ENCODE results near the gene WDR82.

Gene WDR82

DNA sequence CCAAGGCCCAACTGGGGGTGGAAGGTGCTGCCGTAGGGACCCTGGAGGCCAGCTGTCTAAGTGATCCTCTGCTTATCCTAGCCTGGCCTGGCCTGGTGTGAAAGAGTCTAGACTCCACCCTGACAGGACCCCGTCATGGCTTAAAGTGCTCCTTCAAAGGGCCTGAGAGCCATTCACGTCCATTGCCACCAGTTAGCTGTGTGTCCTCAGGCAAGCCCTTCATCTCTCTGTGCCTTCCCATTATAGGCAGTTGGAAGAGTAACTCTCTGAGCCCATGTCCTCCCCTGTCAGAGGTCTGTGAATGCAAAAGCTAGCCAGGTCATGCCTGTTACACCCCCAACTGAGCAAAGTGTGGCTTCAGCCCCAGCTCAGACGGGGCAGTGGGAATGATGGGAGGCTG, 28.5 kb upstream of the WDR82 start:
- DNase-seq = no peak

DNA sequence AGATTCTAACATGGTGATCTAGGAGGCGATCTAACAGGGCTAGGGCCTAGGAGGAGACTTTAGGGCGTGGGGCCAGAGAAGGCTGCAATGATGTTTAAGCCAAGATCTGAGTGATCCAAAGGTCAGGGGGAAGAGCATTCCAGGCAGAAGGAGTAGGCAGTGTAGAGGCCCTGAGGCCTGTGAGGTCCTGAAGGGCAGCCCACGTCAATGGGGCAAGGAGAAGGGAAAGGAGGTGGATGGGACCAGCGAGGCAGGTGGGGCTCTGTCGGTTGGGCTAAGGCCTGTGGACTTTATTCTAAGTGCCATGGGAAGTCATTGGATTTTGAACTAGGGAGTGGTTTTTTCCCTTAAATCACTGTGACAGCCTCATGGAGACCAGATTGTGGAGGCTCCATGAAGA, 27.5 kb upstream of the WDR82 start:
- DNase-seq = no peak

DNA sequence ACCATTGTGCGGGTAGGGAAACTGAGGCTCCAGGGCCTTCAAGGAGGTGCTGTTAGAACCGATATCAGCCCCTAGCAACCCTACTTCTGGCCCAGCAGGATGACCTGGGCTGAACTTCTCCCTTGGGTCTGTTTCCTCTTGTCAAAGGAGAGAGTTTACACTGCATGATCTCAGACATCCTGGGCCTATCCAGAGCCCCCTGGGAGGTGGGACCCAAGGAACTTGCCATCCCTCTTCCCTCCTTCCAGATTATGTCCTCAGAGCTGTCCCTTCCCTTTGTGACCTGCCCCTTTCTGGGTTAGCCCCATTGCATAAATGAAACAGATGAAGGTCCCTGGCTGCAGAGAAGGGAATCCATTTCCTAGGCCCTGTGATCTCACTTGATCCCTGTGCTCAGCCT, 25.4 kb upstream of the WDR82 start:
- DNase-seq = no peak

DNA sequence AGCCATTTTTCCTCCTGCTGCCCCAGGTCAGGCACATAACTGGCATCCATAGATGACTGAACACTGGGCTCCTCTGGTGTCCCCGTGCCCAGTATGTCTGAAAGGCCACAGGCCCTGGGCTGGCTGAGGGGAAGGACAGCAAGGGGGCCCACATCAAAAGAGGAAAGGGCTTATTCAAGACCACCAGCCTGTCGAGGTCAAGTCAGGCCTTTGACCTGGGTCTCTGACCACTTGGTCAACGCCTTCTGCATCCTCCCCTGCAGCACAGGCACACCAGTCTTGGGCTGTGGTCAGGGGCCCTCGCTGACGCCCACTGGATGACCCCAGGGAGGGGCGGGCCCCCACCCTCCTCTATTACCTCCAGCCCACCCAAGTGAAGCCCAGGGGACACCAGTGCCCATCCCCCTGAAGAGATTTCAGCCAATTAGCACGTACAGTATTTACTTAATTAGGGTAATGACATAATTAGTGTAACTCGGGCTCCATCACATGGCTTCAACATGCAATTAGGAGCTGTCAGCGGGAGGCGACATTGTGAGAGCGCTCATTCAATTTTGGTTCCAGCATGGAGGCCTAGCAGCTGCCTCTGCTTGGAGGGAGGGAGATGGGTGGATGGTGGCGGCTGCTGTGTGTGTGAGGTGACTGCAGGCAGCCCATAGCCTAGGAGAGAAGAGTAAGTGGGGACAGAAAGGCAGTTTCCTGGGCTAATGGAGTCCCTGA, 24.1 kb upstream of the WDR82 start:
- DNase-seq = no peak

DNA sequence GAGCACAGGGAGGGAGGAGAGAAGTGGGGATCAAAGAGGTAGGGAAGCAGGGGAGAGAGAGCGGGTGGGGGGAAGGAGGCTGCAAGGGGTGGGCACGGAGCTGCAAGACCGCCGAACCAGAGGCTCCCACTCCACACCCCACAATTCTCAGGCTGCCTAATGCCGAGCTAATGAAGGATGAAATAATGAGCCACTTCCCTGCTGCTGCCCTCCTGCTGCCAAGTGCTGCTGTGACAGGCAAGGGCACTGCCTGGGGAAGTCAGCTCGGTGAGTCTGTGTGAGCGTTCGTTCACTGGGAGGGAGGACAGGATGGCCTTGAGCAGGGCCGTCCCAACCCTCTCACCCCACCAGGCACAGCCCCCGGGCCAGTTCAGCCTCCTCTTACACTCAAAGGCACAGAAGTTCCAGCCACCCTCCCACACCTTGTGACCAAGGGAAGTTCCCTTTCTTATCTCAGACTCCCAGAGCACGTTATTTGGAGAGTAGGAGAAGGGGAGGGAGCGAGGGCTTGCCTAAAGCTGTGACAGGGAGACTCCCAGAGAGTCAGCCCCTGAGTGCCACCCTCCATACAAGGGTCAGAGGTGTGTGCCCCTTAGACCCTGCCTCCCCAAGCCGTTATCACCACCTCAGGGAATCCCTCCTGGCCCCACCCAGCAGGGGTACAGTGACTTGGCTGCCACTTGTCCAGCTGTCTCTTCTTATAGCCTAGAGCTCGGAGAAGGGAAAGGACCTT, 21.6 kb upstream of the WDR82 start:
- no peak for DNase-seq

DNA sequence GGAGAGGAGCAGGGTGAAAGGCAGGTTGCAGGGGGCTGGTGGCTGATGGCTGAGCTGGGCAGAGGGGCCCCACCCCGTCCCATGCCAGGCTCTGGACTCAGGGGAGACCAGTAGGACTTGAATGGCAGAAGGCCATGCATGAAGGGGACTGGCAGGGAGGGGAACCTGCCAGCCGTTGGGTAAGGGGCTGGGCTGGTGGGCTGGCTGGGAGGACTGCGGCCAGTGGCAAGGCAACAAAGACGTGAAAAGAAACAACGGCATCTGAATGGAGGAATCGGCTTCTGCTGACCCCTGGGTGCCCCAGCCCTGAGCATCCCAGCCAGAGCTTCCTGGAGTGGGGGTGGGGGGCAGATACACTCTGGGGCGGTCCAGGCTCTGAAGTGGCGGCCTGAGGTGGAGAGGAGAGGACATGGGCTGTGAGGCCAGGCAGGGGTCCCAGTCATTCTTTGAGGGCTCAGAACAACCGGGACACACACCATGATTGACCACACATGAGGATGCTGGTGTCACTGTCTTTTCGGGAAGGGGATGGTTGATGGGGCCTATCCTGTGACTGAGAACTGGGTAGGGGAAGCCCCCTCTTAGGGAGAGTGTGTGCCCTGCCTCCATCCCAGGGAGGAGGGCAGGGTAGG, 20.9 kb upstream of the WDR82 start:
- no peak for DNase-seq

DNA sequence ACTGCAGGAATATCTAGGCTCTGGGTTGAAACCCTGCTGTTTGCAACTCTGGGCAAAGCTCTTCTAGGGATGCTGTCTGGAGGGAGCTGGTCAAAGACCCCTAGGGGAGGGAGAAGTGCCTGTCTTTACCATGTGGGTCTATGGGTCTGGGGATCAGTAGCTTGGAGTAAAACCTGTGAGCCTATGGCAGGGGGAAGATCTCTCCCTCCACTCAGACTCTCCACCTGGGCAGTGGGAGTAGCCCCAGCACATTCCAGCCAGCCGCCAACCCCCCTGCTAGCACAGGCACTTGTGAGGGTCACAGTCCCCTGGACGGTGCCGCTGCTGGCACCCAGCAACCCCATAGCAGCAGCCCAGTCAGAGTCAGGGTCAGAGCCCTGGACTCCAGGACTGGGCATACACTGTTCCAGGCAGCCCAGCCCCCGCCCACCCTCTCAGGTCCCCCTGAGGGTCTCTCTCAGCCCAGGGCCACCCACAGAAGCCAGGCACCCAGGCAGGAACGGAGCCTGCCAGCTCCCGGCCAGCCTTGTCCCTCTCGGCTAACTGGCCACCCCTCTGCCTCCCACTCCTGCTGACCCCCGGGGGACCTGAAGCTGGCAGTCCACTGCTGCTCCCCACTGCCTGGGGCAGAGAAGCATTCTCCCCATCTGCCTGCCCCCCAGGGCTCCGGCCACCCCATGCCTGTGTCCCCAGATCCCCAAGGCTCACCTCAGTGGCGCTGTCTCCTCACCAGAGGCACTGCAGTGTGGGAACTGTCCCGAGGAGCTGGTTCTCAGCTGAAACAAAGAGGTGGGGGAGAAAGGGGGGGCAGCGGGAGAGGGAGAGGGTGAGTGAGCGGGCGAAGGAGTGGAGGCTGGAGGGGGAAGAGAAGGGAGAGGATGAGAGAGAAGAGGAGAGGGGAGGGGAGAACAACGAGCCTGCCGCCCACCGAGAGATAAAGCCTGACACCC, 20.0 kb upstream of the WDR82 start:
- DNase-seq = no peak

DNA sequence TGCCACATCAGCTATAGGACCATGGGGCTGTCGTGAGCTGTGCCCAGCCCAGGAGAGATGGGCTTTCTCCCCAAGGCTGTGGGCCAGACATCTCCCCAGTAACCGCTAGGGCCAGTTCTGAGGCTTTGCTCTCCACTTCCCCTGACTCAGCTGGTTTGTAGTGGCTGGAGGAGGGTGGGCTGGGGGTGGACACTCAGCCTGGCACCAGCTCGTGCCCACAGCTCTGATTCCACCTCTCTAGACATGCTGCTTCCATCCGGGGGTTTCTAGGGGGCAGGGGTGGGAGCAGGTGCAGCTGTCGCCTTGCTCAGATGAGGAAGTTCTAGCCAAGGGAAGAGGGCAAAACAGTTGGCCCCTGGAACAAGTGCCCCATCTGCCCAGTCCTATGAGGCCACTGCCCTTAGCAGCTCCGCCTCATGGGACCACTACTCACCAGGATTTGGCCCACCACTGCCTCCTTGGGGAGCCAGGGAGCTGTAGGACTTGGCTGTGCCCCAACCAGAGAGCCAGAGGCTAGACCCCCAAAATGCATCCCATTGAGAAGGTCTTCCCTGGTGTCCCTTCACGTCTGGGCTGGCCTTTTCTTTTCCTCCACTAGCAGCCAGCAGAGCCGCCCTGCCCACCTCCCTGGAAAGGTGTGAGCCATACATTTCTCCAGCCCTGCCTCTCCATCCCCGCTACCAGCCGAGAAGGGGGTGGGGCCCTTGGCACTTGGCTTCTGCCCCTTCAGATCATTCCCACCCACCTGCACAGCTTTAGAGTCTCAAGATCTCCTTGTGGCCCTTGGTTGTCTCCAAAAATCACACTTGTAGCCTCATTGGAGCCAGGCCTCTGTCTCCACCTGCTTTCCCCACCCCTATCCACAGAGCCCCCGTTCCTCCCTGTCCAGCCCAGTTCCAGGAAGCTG, 19.0 kb upstream of the WDR82 start:
- no peak for DNase-seq

DNA sequence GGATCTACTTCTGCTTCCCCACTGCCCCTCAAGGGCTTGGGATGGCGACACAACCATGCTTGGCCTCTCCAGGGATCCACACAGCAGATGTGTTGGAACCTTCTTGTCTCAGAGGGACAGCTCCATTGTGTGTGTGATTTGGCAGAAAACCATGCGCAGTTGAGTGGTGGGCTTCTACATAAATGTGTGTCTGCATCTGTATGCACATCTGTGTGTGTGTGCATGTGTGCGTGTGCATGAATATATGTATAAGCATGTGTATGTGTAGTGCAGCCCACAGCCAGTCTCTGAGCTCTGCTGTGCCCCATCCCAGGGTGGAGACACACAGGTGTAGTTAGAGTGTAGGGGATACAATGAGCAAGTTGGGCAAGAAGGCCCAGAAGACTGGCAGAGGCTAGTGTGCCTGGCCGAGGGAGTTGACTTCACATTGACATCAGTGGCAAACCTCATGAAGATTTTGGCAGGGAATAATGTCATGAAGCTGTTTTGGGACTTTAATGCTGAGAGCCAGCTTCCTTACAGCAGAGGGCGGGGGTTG, 17.3 kb upstream of the WDR82 start:
- DNase-seq = no peak

DNA sequence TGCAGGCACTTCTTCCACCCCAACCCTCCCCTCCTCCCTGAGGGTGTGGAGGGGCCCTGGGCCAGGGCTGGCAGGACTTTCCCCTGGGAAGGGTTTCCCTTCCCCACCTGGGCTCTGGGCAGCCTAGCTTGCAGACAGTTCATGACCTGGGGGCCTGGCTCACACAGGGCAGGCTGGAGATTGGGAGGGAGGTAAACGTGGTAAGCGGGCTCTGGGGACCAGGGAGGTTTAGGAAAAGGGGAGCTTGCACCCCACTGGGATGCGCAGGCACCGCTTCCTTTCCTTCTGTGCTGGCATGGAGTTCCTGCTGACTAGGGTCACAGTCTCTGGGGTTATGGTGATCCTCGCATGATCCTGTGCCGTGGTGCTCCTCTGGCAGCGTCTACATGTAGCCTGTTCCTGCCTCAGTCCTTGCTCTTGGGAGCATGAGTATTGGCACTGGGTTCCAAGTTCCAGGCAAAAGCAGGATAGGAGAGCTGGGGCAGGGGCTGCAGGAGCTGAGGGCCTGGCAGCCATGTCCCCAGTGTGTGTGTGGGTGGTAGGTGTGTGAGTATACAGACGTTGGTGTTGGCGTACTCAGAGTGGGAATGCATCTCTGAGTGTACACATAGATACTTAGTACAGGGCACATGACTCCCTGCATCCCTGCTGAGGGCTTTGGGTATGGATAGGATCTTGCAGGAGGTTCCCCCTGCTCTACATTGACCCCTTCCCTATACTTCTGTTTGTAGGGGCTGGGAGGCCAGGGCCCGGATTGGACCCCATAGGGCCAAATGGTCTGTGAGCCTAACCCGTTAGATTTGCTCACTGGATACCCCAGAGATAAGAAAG, 16.1 kb upstream of the WDR82 start:
- DNase-seq = no peak

DNA sequence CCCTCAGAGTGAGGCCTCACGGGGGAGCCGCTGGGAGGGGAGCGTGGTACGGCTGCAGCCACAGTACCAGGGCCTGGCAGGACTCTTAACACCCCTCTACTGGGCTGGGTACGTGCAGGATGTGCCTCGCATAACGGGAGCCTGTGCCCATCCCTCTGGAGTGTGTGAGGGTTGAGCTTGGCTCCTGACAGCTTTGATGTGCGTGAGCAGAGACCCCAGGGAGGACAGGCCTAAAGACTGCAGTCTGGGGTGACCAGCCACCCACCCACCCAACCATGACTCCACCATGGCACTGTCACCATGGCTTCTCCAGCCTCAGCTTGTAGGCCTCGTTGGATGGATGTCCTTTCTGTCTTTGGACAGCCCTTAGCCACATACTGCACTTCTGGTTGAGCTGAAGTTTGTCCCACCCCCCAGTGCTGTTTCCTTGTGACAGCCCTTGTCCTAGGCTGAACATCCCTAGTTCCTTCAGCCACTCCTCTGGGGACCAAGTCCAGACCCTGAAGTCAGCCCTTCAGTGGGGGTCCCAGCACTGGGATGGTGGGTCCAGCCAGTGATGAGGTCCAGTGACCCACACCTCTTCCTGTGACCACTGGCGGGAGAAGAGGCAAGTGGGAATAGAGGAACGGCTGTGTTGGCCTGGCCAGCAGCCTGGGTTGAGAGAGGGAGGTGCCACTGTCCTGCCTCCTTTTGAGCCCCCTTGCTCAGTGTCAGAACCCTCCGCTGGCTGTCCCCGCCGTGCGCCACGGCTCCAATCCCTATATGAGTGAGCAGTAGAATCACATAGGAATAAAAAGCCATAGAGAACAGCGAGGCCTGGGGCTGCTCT, 15.3 kb upstream of the WDR82 start:
- no peak for DNase-seq

DNA sequence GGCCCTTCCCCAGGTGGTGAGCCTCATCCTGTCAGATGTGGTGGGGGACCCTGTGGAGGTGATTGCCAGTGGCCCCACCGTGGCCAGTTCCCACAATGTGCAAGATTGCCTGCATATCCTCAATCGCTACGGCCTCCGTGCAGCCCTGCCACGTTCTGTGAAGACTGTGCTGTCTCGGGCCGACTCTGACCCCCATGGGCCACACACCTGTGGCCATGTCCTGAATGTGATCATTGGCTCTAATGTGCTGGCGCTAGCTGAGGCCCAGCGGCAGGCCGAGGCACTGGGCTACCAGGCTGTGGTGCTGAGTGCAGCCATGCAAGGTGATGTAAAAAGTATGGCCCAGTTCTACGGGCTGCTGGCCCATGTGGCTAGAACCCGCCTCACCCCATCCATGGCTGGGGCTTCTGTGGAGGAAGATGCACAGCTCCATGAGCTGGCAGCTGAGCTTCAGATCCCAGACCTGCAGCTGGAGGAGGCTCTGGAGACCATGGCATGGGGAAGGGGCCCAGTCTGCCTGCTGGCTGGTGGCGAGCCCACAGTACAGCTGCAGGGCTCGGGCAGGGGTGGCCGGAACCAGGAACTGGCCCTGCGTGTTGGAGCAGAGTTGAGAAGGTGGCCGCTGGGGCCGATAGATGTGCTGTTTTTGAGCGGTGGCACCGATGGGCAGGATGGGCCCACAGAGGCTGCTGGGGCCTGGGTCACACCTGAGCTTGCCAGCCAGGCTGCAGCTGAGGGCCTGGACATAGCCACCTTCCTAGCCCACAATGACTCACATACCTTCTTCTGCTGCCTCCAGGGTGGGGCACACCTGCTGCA, 14.0 kb upstream of the WDR82 start:
- no peak for DNase-seq

DNA sequence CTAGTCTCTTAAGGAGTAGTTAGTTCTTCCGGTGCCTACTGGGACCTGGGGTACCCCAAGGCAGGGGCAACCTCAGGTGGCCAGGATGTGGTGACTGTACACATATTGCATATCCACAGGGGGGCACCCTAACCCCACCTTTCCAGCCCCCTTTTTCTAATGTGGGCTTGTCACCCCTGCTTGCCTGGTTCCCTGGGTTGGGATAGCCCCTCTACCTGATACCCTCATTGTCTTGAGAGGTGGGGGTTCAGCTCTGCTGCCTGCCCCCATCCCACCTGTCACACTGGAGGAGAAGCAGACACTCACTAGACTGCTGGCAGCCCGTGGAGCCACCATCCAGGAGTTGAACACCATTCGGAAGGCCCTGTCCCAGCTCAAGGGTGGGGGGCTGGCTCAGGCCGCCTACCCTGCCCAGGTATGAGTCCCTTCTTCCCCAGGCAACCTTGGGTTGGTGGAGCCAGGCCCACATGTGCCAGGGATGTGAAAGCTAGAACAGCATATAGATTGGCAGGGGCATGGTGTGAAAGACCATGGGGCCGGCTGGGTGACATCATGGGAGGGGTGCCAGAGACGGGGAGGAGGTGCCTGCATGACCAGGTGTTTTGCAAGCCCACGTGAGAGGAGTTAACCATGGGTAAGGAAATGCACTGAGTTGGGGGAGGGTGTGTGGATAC, 13.2 kb upstream of the WDR82 start:
- DNase-seq = no peak

DNA sequence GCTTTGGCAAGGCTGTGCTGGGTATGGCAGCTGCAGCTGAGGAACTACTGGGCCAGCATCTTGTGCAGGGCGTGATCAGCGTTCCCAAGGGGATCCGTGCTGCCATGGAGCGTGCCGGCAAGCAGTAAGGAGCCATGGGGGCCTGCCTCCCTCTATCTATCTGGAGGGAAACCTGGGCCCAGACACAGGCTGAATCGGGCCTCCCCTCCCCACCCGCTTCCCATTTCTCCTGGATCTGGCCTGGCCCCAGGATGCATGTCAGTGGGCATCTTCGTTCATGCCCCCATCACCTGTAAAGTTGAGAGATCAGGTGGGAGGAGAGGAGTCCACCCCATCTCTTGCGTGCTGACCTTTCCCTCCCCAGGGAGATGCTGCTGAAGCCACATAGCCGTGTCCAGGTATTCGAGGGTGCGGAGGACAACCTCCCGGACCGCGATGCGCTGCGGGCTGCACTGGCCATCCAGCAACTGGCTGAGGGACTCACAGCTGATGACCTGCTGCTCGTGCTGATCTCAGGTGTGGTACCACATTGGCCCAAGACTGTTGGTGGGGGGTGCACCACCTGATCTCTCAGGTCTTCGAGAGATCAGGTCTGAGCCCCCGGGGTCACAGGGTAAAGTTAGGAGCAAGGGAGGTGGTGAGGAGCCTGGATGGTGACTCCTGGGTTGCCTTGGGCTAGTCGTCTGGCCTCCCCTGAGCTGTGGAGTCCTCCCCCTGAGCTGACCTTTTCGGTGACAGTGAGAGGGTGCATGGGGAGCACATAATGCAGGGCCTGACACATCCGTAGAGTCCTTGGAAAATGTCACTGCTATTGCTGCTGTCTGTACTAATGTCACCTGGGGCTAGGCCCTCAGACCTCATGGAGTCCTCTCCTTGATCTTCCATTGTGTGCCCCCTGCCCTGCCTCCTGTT, 12.4 kb upstream of the WDR82 start:
- DNase-seq = no peak

DNA sequence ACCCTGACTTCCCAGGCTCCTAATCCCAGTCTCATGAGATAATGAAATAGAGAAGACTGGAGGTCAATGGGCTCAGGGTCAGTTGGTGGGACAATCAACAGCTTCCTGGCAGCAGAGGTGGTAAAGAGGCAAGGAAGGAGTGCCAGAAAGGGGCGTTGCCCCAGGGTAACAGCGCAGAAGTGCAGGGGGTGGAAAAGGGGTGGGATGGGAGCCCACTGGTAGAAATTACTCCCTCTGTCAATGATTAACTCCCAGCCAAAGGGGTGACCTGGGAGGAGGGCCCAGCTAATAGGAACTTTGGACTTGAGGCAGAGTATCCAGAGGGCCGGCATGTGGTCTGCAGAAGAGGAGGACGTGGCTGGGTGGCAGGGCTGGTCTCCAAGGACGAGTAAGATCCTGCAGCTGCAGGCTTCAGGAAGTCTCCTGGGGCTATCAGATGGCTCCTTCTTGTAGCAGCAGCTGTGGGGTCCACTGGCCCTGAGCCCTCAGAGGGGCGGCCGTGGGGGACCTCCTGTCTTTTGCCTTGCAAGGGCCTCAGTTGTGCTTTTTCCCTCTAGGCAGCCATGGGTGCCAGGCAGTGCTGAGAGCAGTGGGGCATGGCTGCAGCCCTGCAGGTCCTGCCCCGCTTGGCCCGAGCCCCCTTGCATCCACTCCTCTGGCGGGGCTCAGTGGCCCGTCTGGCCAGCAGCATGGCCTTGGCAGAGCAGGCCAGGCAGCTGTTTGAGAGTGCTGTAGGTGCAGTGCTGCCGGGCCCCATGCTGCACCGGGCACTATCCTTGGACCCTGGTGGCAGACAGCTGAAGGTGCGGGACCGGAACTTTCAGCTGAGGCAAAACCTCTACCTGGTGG, 11.5 kb upstream of the WDR82 start:
- no peak for DNase-seq

DNA sequence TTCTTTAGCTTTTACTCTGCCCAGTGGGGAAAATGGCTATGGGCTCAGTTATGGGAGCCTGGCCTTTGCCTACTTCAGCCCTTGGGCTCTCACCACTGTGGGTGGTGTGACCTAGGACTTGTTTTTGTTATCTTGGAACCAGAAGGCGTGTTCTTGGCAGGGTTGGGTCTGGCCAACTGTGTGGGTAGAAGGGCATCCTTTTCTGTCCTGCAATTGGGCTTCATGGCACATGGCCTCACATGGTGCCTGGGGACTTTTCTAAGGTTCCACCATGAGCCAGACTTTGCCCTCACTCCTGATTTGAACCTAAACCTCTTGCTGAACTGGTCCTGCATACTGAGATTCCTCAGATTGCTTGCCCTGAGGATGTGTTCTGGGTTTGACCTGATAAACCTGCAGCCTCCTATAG, 10.9 kb upstream of the WDR82 start:
- DNase-seq = no peak
